Stimulated activated CD4-positive, alpha-beta T cell treated with anti-CD3 and anti-CD28 coated beads, Interleukin-12 subunit alpha, Interleukin-12 subunit beta, amount 100 ng/mL, for 24 hours (primary cell): ENCODE measurements around the gene ZBTB20.

Experiments used
- DNase-seq, 2 experiments: peaks; one replicate each; pipeline ENCODE4 v3.0.0-alpha.2; 2020; ENCODE audit warnings: low read depth in 2 of 2

Gene ZBTB20

GRCh38 chr3:114572364-114573062 lies 574.6 kb downstream of the ZBTB20 start:
- no peak for DNase-seq

DNA sequence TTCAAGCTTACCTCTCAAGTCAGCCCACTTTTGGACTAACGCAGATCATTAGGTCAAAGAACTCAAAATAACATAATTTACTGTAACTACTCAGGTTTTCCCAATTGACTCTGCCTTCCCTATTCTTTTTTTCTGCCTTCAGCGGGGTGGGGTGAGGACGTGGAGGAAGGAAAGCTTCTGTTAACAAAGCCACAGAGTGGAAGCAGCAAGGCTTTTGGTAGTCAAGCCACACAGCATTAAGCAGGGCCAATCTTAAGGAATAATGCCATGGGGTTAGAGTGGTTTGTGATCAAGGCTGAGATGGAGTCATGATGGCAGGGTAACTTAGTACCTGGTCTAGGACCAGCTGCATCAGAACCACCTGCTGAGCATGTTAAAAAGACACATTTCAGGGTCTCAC lies 575.7 kb downstream of the ZBTB20 start:
- DNase-seq = no peak

DNA sequence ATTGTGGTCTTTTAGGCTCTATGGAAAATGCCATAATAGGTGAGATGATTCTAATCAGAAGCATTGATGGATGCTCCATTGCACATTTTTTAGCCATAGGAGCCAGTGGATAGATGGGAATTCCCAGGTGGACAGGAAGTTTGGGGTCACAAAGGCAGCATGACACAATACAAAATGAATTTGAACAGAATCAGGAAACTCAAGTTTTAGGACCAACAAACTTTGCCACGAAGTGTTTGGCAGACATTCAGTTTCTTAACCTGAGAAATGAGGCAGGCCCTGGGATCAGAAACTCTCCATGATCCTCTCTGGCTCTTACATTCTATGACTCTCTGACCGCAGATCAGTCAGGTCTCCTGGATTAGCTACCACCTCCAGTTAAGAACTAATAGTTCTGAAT lies 577.9 kb downstream of the ZBTB20 start:
- DNase-seq = no peak

- no peak for DNase-seq
Measured at GRCh38 chr3:114567771-114568170, 579.3 kb downstream of the ZBTB20 start.

DNA sequence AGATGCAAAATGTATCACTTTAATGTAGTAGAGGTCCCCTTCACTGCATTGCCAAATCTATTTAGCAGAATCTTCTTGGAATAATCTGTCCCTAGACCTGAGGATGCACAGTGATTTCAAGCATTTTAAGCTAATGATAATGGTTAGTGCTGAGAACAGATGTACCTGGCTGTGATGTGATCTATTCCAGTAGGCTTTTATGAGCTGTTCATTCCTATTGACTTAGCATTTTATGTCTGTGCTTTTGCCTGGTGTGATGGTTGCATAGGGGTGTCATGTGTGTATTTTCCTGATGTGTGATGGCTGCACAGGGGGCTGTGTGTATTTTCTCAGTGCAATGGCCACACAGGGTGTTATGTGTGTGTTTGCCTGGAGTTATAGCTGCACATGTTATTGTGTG lies 580.3 kb downstream of the ZBTB20 start:
- no peak for DNase-seq

DNA sequence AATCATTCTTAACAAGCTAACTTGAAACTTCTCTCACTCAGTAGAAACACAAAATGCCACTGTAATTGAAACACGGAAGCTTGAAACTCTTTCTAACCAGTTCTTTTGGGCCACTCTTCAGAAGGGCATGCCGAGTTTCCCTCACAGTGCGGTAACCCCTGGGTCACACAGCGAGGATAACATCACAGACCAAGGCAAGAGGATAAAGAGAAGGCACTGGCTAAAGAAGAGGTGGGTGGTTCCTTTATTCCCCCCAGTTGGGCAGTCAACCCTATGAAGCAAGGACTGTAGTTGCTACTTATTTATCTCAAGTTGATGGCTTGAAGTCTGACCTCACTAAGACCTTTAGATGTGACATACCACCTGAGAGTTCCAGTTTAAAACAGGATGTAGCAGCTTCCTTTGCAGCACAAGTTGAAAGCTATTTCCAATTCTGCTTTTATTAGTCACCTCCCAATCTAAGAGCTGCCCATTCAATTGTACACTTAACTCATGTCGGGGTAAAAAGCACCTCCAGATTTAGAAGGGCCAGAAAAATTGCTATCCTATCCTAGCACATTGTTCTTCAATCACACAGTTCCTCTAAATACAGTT lies 580.8 kb downstream of the ZBTB20 start:
- DNase-seq = no peak

DNA sequence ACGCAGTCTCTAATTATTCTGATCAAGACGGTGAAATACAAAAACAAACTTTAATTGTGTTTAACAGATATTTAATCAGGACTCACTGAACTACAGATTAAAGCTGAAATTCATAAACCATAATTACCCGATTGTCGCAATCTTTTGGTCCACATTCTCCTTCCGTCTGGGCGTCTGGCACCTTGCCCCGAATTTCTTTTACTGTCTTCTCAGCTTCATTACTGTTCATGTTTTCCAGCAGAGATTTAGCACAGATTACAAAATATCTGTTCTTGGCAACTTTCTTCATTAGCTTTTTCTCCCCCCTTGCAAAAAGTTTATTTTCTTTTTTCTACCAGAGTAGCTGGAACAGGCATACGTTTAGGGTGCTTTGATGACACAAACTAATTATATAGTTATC lies 581.9 kb downstream of the ZBTB20 start:
- DNase-seq = no peak

GRCh38 chr3:114563720-114564119 lies 583.4 kb downstream of the ZBTB20 start:
- DNase-seq = no peak

GRCh38 chr3:114562557-114562956 lies 584.5 kb downstream of the ZBTB20 start:
- DNase-seq = no peak

DNA sequence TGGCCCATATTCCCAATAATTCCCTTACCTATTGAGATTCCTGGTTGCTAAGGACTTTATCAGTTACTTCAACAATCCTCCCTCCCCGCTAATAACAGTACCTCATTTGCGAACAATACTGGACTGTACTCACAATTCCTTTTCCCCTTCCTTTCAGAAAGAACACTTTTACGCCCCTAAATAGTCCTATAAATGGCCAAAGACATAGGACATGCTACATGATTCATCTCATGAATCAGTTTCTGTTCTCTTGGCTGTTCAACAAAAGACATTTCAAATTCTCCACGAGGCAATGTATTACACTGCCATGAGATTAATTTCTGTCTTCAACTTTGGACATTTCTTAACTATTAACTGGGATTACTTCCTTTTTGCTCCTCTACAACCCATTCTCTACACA lies 588.8 kb downstream of the ZBTB20 start:
- no peak for DNase-seq

DNA sequence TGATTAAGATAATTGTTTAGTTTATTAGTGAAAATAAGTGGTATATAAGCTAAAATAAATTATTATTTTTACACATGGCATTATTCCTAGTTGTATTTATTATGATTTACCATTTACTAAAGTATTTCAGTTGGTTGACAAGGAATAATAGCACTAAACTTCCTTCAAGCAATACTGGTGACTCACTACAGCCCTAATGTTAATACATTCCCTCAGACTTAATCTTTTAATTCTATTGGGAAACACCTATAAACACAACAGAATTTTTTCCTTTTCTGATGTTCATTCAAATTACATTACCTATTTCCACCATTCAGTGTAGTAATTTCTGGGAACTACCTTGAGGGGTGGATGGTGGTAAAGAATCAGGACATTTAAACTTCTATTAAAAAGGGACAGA lies 589.3 kb downstream of the ZBTB20 start:
- no peak for DNase-seq

- no peak for DNase-seq
Measured at GRCh38 chr3:114556657-114557213, 590.4 kb downstream of the ZBTB20 start.

- DNase-seq = no peak
Measured at GRCh38 chr3:114554731-114555130, 592.4 kb downstream of the ZBTB20 start.

- no peak for DNase-seq
Measured at GRCh38 chr3:114553949-114554593, 593.0 kb downstream of the ZBTB20 start.

GRCh38 chr3:114552527-114552812 lies 594.6 kb downstream of the ZBTB20 start:
- DNase-seq = no peak

- no peak for DNase-seq
Measured at GRCh38 chr3:114551770-114552526, 595.1 kb downstream of the ZBTB20 start.

GRCh38 chr3:114550165-114550564 lies 596.9 kb downstream of the ZBTB20 start:
- DNase-seq = no peak

- DNase-seq = no peak
Measured at GRCh38 chr3:114545193-114545592, 601.9 kb downstream of the ZBTB20 start.

DNA sequence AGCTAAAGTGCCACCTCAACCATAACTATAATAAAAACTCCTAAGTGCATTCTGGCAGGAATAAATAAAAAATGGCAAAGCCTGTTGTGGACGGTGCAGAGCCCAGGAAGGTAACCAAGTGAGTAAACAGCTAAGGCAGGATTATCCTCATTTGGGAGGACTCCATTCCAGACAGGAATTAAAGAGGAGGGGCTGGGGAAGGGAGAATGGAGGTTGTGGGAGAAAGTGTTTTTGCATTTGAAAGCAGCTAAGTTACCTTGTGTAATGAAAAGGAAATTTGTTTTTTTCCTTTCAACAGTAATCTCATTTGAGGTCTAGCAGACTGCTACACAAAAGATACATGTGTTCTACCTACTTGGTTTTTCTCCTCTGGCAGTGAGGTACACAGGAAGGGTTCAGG lies 604.7 kb downstream of the ZBTB20 start:
- DNase-seq = no peak

DNA sequence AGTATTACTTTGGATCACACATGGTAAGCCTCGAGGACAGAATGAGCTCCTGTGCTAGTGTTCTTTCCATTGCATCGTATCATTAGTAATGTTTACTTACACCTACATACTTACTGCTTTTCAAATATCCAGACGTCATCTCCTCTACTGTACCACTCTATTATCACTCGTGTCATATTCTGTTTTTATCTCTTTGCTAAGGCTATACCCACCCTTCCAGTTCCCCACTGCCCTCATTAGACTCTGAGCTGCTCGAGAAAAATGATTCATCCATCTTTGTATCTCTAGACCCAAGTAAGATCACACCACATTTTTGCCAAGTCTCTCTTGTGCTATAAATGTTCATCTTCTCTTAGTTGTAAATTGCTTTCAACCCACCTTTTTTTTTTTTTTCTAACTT lies 607.6 kb downstream of the ZBTB20 start:
- no peak for DNase-seq

GRCh38 chr3:114538211-114538610 lies 608.9 kb downstream of the ZBTB20 start:
- DNase-seq = no peak

GRCh38 chr3:114528517-114528916 lies 618.6 kb downstream of the ZBTB20 start:
- DNase-seq = no peak
